Ramos (cell line): ENCODE results near the gene WDR4.

Experiments
- in situ Hi-C: fragments of 300-500 bp; cut with MboI; formaldehyde crosslinking; loops from one replicate; pipeline ENCODE4 v1.14.3; 2022; ENCODE audit warnings: low sequenced_read_pairs; ENCODE audit not compliant: unreplicated experiment

WDR4 gene

DNA sequence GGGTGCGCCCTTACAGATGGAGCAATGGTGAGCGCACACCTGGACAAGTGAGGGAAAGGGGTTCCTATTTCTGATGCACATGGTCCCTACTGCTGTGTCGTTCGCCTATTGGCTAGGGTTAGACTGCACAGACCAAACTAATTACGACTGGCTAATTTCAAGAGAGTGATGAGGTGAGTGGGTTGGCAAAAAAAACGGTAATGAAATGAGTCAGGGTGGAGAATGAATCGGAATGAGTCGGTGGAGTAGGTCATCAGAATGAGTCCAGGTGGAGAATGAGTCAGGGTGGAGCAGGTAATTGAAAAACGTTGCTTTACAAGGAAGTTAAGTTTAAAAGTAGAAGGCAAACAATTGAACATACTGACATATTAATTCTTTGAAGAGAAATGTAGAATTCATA lies 79.8 kb downstream of the WDR4 start:
- in situ Hi-C loops, result no loop called here
